Activated naive CD8-positive, alpha-beta T cell treated with anti-CD3 and anti-CD28 coated beads, Interleukin-2, amount 10 ng/mL, durations not matched to agents 7 days and 5 days (primary cell): ENCODE results near the gene GALNT1. TPM values are rescaled to one million over a fixed set of nuclear protein-coding genes. Genes with fewer than 3 reads are reported as not detected.

Experiments used
- ATAC-seq: fragments of 150-1000 bp; cut with Tn5 transposase; one replicate; pipeline ENCODE4 v1.10.0; 2021; ENCODE audit warnings: low read depth, moderate library complexity
- POLR2A ChIA-PET: fragments of 350-600 bp; sonication (Branson Sonifier 250); formaldehyde crosslinking; loops from one replicate; lab custom pipeline; 2021; ENCODE audit warnings: antibody characterized with exemption; lab: Charles Lee
- DNase-seq: peaks from one replicate; pipeline ENCODE4 v3.0.0; 2021
- H3K27ac Mint-ChIP-seq: one replicate; pipeline ENCODE4 v1.8.0; 2022; ENCODE audit warnings: mild to moderate bottlenecking, mixed read lengths
- H3K27me3 Mint-ChIP-seq: one replicate; pipeline ENCODE4 v1.8.0; 2022; ENCODE audit warnings: mild to moderate bottlenecking, moderate library complexity, mixed read lengths
- H3K36me3 Mint-ChIP-seq: one replicate; pipeline ENCODE4 v1.8.0; 2021; ENCODE audit warnings: mild to moderate bottlenecking, mixed read lengths
- H3K4me1 Mint-ChIP-seq: one replicate; pipeline ENCODE4 v1.8.0; 2021; ENCODE audit warnings: mixed read lengths
- H3K4me3 Mint-ChIP-seq: one replicate; pipeline ENCODE4 v1.8.0; 2022; ENCODE audit warnings: mild to moderate bottlenecking, moderate library complexity, mixed read lengths
- H3K9me3 Mint-ChIP-seq: one replicate; pipeline ENCODE4 v1.8.0; 2021; ENCODE audit warnings: mixed read lengths
- total RNA-seq, 2 experiments: library from RNA; stranded (reverse); gene quantifications; one replicate each; pipeline ENCODE4 v1.2.3, GENCODE V29; 2021

GALNT1 gene
- total RNA-seq, 2 experiments from 2014 or later = 33.1 to 38.3 TPM

DNA sequence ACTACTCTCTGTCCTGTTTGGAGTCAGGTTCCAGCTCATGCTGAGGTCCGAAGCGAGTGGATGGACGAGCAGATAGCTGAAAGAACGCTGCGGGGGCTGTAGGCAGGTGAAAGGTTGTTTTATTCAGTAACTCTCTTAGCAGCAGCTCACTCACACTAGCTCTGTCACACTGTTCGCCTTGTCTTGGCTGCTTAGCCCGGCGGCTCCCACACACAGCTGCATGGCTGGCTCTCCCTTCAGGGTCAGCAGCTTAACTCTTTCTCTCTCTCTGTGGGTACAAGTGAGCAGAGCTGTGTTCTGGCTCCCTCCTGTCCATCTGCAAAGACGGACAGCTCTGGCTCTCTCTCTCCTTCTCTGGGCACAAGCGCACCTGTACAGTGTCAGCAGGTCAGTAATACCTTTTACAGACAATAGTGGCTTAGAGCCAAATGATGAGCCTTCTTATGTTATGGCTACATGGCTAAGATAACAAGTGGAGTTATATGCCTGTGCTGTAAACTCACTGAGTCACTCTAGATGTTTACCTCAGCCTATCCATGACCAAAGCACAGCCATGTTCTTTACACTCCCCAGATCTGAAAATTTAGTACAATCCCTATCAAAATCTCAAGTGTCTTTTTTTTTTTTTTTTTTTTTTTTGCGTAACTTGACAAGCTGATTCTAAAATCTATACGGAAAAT is 149.3 kb downstream of the GALNT1 start:
- DNase-seq (no peak), ATAC-seq (no peak)
- peaks cover 18% of the 10 kb centered on the region for H3K9me3 Mint-ChIP-seq
- H3K4me3 Mint-ChIP-seq = no peak overlapping the region
- H3K27ac Mint-ChIP-seq = no peak overlapping the region
- H3K36me3 Mint-ChIP-seq = no peaks in the 10 kb centered on the region
- POLR2A ChIA-PET = interaction anchor here (0.6 kb wide), 1 partner anchor 499 kb away, joined by 4 read pairs; no protein-coding TSS in a partner anchor
- peaks cover 9% of the 10 kb centered on the region for H3K27me3 Mint-ChIP-seq
- no peaks in the 10 kb centered on the region for H3K4me1 Mint-ChIP-seq

DNA sequence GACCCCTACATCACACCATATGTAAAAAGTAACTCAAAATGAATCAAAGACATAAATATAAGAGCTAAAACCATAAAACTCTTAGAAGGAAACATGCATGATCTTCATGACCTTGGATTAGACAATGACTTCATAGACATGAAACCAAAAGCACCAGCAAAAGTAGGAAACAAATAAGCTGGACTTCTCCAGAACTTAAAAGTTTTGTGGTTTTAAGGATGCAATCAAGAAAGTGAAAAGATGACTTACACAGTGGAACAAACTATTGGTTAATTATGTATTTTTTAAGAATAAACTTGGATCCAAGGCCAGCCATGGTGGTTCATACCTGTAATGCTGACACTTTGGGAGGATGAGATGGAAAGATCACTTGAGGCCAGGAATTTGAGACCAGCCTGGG is 150.2 kb downstream of the GALNT1 start:
- DNase-seq (no peak), ATAC-seq (no peak)
- no peaks in the 10 kb centered on the region for H3K4me1 Mint-ChIP-seq
- peaks cover 14% of the 10 kb centered on the region for H3K9me3 Mint-ChIP-seq
- no peak overlapping the region for H3K4me3 Mint-ChIP-seq
- no peak overlapping the region for H3K27ac Mint-ChIP-seq
- POLR2A ChIA-PET = no interaction called here
- H3K27me3 Mint-ChIP-seq = peaks cover 1% of the 10 kb centered on the region
- no peaks in the 10 kb centered on the region for H3K36me3 Mint-ChIP-seq

DNA sequence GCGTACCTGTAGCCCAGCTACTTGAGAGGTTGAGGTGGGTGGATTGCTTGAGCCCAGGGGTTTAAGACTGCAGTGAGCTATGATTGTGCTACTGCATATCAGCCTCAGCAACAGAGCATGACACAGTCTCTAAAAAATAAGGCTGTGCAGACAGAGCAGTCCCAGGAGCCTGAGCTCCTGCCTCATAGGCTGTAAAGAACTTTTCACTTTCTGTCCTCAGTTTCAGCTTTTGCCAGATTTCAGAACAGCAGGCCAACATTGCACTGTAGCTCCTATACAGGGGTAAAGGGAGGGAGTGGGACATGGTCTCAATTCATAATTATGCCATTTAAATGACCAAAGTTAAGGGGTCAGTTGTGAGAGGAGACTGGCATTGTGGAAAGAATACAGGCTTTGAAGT is 150.6 kb downstream of the GALNT1 start:
- H3K27me3 Mint-ChIP-seq = no peaks in the 10 kb centered on the region
- POLR2A ChIA-PET = no interaction called here
- DNase-seq (no peak), ATAC-seq (no peak)
- H3K36me3 Mint-ChIP-seq = no peaks in the 10 kb centered on the region
- no peak overlapping the region for H3K27ac Mint-ChIP-seq
- H3K4me1 Mint-ChIP-seq = no peaks in the 10 kb centered on the region
- no peak overlapping the region for H3K4me3 Mint-ChIP-seq
- peaks cover 9% of the 10 kb centered on the region for H3K9me3 Mint-ChIP-seq

DNA sequence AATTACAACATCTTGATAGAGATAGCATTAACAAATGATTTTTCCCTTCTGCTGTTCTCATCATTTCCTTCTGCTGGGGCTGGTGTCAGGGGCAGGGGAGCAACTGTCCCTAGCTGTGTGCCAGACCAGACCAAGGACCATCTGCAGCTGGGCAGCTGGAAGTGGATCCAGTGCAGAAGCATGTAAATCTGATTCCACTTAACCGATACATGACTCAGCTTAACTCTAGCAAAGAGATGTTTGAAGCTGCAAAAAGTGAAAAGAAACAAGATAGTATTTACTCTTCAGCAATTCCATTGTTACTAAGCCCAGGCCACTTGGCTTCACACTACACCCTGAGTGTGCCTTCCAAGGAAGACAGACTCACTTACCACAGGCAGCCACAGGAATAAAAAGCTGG is 151.1 kb downstream of the GALNT1 start:
- H3K36me3 Mint-ChIP-seq = no peaks in the 10 kb centered on the region
- H3K9me3 Mint-ChIP-seq = peaks cover 9% of the 10 kb centered on the region
- H3K4me1 Mint-ChIP-seq = no peaks in the 10 kb centered on the region
- DNase-seq (no peak), ATAC-seq (no peak)
- H3K4me3 Mint-ChIP-seq = no peak overlapping the region
- POLR2A ChIA-PET = no interaction called here
- H3K27me3 Mint-ChIP-seq = no peaks in the 10 kb centered on the region
- no peak overlapping the region for H3K27ac Mint-ChIP-seq

DNA sequence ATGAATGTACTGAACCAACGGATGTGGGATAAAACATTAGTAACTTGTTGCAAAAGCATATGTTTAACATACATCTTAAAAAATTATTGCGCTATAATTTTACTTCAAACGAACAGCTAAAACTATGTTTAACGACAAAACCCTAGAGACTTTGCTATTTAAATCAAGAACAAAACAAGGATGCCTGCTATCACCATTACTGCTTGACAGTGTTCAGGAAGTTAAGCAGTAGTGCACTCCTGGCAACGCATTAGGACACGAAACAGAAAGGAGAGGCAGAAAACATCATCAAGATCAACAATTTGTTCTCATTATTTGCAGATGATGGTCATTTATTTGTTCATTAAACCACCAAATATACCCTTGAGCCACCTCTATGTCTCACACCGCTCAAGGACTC is 151.9 kb downstream of the GALNT1 start:
- POLR2A ChIA-PET = no interaction called here
- H3K27me3 Mint-ChIP-seq = no peaks in the 10 kb centered on the region
- H3K4me3 Mint-ChIP-seq = no peak overlapping the region
- H3K9me3 Mint-ChIP-seq = peaks cover 9% of the 10 kb centered on the region
- H3K4me1 Mint-ChIP-seq = no peaks in the 10 kb centered on the region
- no peaks in the 10 kb centered on the region for H3K36me3 Mint-ChIP-seq
- ATAC-seq (no peak), DNase-seq (no peak)
- H3K27ac Mint-ChIP-seq = no peak overlapping the region

DNA sequence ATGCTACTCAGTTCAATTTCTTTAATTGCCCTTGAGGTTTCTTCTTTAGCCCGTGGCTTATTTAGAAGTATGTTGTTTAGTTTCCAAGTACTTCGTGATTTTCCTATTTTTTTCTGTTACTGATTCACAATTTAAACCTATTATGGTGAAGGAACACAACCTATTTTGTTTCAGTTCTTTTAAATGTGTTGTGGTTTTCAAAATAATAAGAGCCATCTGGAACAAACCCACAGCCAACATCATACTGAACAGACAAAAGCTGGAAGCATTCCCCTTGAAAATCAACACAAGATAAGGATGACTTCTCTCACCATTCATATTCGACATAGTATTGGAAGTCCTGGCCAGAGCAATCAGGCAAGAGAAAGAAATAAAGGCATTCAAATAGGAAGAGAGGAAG is 155.2 kb downstream of the GALNT1 start:
- H3K4me3 Mint-ChIP-seq = no peak overlapping the region
- H3K36me3 Mint-ChIP-seq = no peaks in the 10 kb centered on the region
- no peak for ATAC-seq
- H3K27ac Mint-ChIP-seq = no peak overlapping the region
- DNase-seq = no peak
- H3K9me3 Mint-ChIP-seq = no peaks in the 10 kb centered on the region
- peaks cover 5% of the 10 kb centered on the region for H3K27me3 Mint-ChIP-seq
- H3K4me1 Mint-ChIP-seq = no peaks in the 10 kb centered on the region
- POLR2A ChIA-PET = no interaction called here

DNA sequence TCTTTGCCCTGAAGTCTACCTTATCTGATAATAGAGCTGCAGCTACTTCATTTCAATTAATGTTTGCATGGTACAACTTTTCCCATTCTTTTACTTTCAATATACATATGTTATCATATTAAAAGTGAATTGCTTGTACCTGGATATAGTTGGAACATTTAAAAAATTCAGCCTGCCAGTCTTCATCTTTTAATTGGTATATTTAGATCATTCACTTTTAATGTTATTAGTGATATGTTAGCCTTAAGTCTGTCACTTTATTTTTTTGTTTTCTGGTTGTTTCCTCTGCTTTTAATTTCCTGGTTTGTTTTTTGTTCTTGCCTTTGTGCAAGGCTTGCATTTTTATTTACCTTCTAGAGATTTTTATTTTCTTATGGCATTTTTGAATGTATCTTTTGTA is 158.2 kb downstream of the GALNT1 start:
- Mint-ChIP-seq H3K36me3 (no peaks in the 10 kb centered on the region), H3K4me1 (no peaks in the 10 kb centered on the region), H3K4me3 (no peak overlapping the region), H3K27ac (no peak overlapping the region), H3K27me3 (peaks cover 17% of the 10 kb centered on the region), H3K9me3 (no peaks in the 10 kb centered on the region)
- no peak for DNase-seq
- ATAC-seq = no peak
- POLR2A ChIA-PET = no interaction called here

DNA sequence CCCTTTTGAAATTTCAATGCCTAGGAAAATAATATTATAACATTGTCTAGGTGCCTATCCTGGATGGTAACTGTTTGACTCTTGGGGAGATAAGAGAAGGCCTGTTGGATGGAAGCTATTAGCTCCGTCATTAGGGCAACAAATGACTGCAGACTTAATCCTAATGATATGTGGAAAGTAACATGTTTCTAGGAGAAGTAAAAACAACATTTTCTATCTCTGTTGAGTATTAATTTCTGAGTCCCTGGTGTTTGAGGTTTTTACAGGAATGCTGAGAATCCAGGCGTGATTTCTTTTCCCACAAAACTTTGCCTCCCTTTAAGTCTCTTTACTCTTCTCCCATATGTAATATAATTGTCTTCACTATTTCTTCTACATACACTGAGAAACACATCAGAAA is 159.1 kb downstream of the GALNT1 start:
- Mint-ChIP-seq H3K36me3 (no peaks in the 10 kb centered on the region), H3K4me1 (no peaks in the 10 kb centered on the region), H3K27ac (no peak overlapping the region), H3K4me3 (no peak overlapping the region), H3K9me3 (no peaks in the 10 kb centered on the region), H3K27me3 (peaks cover 18% of the 10 kb centered on the region)
- no peak for ATAC-seq
- DNase-seq = no peak
- POLR2A ChIA-PET = no interaction called here

DNA sequence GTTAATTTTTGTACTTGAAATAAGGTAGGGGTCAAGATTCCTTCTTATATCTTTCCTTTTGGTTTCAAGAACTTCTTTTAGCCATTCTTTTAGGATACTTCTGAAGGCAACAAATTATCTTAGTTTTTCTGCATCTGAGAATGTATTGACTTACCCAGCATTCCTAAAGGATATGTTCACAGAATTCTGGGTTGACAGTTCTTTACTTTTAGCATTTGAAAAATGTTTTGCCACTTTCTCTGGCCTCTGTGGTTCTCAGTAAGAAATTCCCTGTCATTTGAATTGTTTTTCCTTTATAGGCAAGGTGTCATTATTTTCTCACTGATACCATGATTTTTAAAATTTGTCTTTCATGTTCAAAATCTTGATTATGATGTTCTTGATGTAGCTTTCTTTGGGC is 162.4 kb downstream of the GALNT1 start:
- ATAC-seq (no peak), DNase-seq (no peak)
- Mint-ChIP-seq H3K27me3 (peaks cover 18% of the 10 kb centered on the region), H3K9me3 (no peaks in the 10 kb centered on the region), H3K36me3 (no peaks in the 10 kb centered on the region), H3K4me3 (no peak overlapping the region), H3K4me1 (no peaks in the 10 kb centered on the region), H3K27ac (no peak overlapping the region)
- POLR2A ChIA-PET = no interaction called here

DNA sequence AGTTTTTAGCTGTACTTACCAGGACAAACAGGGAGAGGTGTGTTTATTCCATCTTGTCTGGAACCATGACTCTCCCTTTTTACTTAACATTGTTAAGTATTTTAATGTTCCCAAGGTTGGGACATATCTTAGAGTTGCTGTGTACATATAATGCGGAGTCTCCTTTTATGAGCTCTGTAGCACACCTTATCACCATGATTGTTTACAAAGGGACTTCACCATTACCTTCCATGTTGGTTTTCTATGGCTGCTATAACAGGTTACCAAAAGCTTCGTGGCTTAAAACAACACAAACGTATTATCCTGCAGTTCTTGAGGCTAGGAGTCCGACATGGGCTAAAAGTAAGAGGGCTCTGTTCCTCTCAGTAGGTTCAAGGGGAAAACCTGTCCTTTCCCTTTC is 164.3 kb downstream of the GALNT1 start:
- POLR2A ChIA-PET = no interaction called here
- Mint-ChIP-seq H3K4me1 (no peaks in the 10 kb centered on the region), H3K4me3 (no peak overlapping the region), H3K9me3 (no peaks in the 10 kb centered on the region), H3K27ac (no peak overlapping the region), H3K36me3 (no peaks in the 10 kb centered on the region), H3K27me3 (peaks cover 15% of the 10 kb centered on the region)
- DNase-seq (no peak), ATAC-seq (no peak)

DNA sequence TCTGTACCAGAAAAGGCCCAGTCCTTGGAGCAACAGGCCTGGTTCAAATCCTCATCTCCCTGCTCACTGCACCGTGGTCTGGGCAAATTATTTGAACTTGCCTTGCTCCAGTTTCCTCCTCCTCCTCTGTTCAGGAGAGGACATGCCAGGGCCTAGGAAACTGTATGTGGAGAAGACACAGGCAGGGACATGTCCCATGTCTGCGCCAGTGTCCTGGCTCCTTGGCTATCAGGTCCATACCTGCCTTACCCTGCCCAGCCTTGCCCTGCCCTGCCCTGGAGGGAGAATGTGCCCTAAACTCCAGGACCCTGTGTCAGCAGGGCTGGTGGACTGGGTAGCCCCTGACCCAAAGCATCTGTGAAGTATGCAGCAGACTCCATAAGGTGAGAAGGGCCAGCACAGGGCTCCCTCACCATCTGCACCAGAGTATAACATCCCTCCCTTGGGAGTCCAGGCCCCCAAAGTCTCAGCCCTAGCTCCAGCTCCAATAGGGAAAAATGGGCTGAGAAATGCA is 165.3 kb downstream of the GALNT1 start:
- no peak for DNase-seq
- Mint-ChIP-seq H3K9me3 (no peaks in the 10 kb centered on the region), H3K4me3 (no peak overlapping the region), H3K36me3 (no peaks in the 10 kb centered on the region), H3K27ac (no peak overlapping the region), H3K4me1 (no peaks in the 10 kb centered on the region), H3K27me3 (peaks cover 14% of the 10 kb centered on the region)
- POLR2A ChIA-PET = no interaction called here
- no peak for ATAC-seq

DNA sequence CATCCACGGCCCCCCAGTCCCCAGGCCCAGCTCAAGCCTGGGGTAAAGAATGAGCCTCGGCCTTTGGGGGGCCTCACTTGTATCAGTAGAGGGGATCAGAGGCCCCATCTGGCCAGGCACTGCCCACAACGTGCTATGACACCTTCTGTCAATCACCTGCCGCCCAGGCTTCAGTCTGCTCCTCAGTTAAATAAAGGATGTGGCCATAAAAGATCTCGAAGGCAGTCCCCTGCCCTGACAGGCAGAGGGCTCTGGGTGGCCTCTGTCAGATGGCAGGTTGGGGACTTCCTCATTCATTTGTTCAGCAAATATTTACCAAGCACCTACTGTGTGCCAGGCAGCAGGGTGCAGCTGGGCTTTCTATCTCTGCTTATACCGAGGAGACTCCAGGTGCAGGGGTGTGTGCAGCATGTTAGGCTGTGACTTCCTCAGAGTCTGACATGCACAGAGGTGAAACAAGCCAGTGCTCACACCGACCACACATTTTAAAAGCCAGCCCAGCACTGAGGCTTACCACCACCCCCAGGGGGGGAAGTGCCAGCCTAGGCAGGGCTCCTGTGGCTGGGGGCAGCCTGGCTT is 166.4 kb downstream of the GALNT1 start:
- Mint-ChIP-seq H3K4me3 (no peak overlapping the region), H3K36me3 (no peaks in the 10 kb centered on the region), H3K27ac (no peak overlapping the region), H3K9me3 (no peaks in the 10 kb centered on the region), H3K4me1 (no peaks in the 10 kb centered on the region), H3K27me3 (peaks cover 10% of the 10 kb centered on the region)
- no peak for DNase-seq
- POLR2A ChIA-PET = no interaction called here
- ATAC-seq = no peak

DNA sequence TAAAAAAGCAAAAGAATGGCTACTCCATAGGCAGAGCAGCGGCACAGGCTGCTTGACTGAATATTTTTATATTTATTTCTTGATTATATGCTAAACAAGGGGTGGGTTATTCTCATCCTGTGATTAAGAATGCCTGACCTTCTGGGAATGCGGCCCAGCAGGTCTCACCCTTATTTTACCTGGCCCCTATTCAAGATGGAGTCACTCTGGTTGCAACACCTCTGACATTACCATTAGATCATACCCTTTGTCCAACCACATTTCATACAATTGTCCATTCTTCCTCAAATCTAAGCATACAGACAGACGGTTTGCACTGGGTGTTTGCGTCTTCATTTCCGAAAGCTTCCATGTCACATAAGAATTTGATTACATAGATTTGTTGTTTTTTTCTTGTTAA is 168.2 kb downstream of the GALNT1 start:
- Mint-ChIP-seq H3K27me3 (peaks cover 4% of the 10 kb centered on the region), H3K4me1 (no peaks in the 10 kb centered on the region), H3K36me3 (no peaks in the 10 kb centered on the region), H3K4me3 (no peak overlapping the region), H3K9me3 (no peaks in the 10 kb centered on the region), H3K27ac (no peak overlapping the region)
- DNase-seq (no peak), ATAC-seq (no peak)
- POLR2A ChIA-PET = no interaction called here

DNA sequence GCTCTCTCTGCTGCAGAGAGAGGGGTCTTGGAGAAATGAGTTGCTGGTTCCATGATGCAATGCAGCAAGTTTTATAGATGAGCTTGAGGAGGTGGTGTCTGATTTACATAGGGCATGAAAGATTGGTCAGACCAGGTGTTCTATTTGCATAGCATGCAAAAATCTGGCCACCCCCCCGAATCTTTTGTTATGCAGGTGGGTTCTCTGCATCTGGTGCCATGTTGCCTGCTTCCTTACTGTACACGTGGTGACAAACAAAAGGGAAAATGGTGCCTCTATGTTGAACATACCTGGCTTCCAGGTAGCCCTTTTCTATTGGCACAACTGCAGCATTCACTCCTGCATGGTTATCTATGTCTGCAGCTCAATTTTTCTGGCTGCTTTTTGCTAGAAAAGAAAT is 169.4 kb downstream of the GALNT1 start:
- Mint-ChIP-seq H3K36me3 (no peaks in the 10 kb centered on the region), H3K27ac (no peak overlapping the region), H3K9me3 (no peaks in the 10 kb centered on the region), H3K27me3 (peaks cover 2% of the 10 kb centered on the region), H3K4me3 (no peak overlapping the region), H3K4me1 (no peaks in the 10 kb centered on the region)
- ATAC-seq (no peak), DNase-seq (no peak)
- POLR2A ChIA-PET = no interaction called here
